ENCODE measurements around the gene SEMA4G.

The SEMA4G gene

GRCh38 chr10:101014966-101015581 is 45.8 kb downstream of the SEMA4G start:
- DNase-seq (ENCODE audit: extremely low read depth, low read depth), result peak; percentile 44
- no peak for TF ChIP-seq CTCF (IDR thresholded peaks at IDR 0.05; ENCODE audit: low read depth, low read length)

GRCh38 chr10:101015582-101015973 is 46.3 kb downstream of the SEMA4G start:
- no peak for TF ChIP-seq CTCF (IDR thresholded peaks at IDR 0.05; ENCODE audit: low read depth, low read length)
- no peak for DNase-seq (ENCODE audit: extremely low read depth, low read depth)

- DNase-seq (ENCODE audit: extremely low read depth, low read depth), result no peak
- no peak for TF ChIP-seq CTCF (IDR thresholded peaks at IDR 0.05; ENCODE audit: low read depth, low read length)
These were observed 47.5 kb downstream of the SEMA4G start for GRCh38 chr10:101016814-101017213.

GRCh38 chr10:101018118-101018599 is 48.9 kb downstream of the SEMA4G start:
- no peak for TF ChIP-seq CTCF (IDR thresholded peaks at IDR 0.05; ENCODE audit: low read depth, low read length)
- no peak for DNase-seq (ENCODE audit: extremely low read depth, low read depth)

- peak; percentile 82 for TF ChIP-seq CTCF (IDR thresholded peaks at IDR 0.05; ENCODE audit: low read depth, low read length)
- no peak for DNase-seq (ENCODE audit: extremely low read depth, low read depth)
These were observed 49.5 kb downstream of the SEMA4G start for GRCh38 chr10:101018600-101019439.

Data from AG09319 (cell line).